Measurements from ENCODE around the gene DOK5. TPM values are rescaled to one million over a fixed set of nuclear protein-coding genes. Genes with fewer than 3 reads are reported as not detected.

The DOK5 gene
- total and polyA plus RNA-seq, 2 of the 4 experiments (the other 2 are of a cell fraction): 2.8 to 3.9 TPM

- dilution Hi-C loops (cut with HindIII; ENCODE audit: low sequenced_read_pairs, unreplicated experiment): no loop called here
- H3K23ac ChIP-seq (ENCODE audit: low read depth, low read length): no peak overlapping the region
- POLR2A ChIA-PET (ENCODE audit: unreplicated experiment): no interaction called here
- H3K4me3 ChIP-seq (ENCODE audit: insufficient read depth, low read depth, low read length): no peak overlapping the region
- intact Hi-C loops (cut with micrococcal nuclease): no loop called here
- ATAC-seq (ENCODE audit: low read depth): no peak
- H3K36me3 ChIP-seq (ENCODE audit: control insufficient read depth, insufficient read depth, low read length): no peaks in the 10 kb centered on the region
- no CpG with 5 or more reads among the region's 1 CpG for WGBS, 2 experiments (ENCODE audit: extremely low coverage in 2 of 2, insufficient read length in 1 of 2)
- no peak overlapping the region for H3K4me2 ChIP-seq (ENCODE audit: low read depth, low read length)
- CTCF ChIA-PET: no interaction called here
- no peak overlapping the region for H3K56ac ChIP-seq (ENCODE audit: extremely low read depth, insufficient read depth, low read length)
- H3K14ac ChIP-seq (replicated peaks; ENCODE audit: low read depth, low read length): no peak overlapping the region
- no peaks in the 10 kb centered on the region for H3K9me3 ChIP-seq (ENCODE audit: control insufficient read depth, insufficient read depth, low read length)
- no peak overlapping the region for H4K91ac ChIP-seq (ENCODE audit: insufficient read depth, low read depth, low read length)
- no peak overlapping the region for H2BK15ac ChIP-seq (ENCODE audit: low read depth, low read length)
- H3K4me1 ChIP-seq (ENCODE audit: control insufficient read depth, insufficient read depth, low read length): no peaks in the 10 kb centered on the region
- H4K5ac ChIP-seq (ENCODE audit: low read depth, low read length): no peak overlapping the region
- no peak overlapping the region for H2BK120ac ChIP-seq (ENCODE audit: low read depth, low read length)
- H3K9ac ChIP-seq (ENCODE audit: low read depth, low read length): no peak overlapping the region
- H4K20me1 ChIP-seq (ENCODE audit: insufficient read depth, low read length): no peaks in the 10 kb centered on the region
- no peak overlapping the region for H3K4ac ChIP-seq (ENCODE audit: low read depth, low read length)
- H2BK5ac ChIP-seq (ENCODE audit: low read depth, low read length, poor library complexity, severe bottlenecking): no peak overlapping the region
- H3K9me1 ChIP-seq (ENCODE audit: insufficient read depth, low read length): no peaks in the 10 kb centered on the region
- TF ChIP-seq CTCF (conservative IDR thresholded peaks at IDR 0.05; ENCODE audit: low read depth, low read length): no peak
- TF ChIP-seq ELK1 (IDR thresholded peaks at IDR 0.05; ENCODE audit: borderline replicate concordance, low read depth, low read length): no peak
- no peak for TF ChIP-seq NFE2L2 (IDR thresholded peaks at IDR 0.05; ENCODE audit: low read depth, low read length)
- no peak for TF ChIP-seq MAFK (IDR thresholded peaks at IDR 0.05; ENCODE audit: low read depth, low read length)
- no peak for TF ChIP-seq BHLHE40 (IDR thresholded peaks at IDR 0.05; ENCODE audit: low read depth, low read length)
- no peak for TF ChIP-seq MAZ (IDR thresholded peaks at IDR 0.05; ENCODE audit: borderline replicate concordance, low read depth, low read length)
- no peak for TF ChIP-seq SMC3 (IDR thresholded peaks at IDR 0.05; ENCODE audit: low read depth, low read length)
- no peak for TF ChIP-seq FOS (IDR thresholded peaks at IDR 0.05; ENCODE audit: low read depth, low read length)
- H4K8ac ChIP-seq (ENCODE audit: low read depth in 2 of 2, low read length in 2 of 2): no peak overlapping the region
- H2AFZ ChIP-seq (replicated peaks; ENCODE audit: low read length, poor library complexity): no peak overlapping the region
- in situ Hi-C loops (cut with MboI; ENCODE audit: low sequenced_read_pairs): no loop called here
- no peak overlapping the region for H2AK5ac ChIP-seq (ENCODE audit: low read depth, low read length)
- no peaks in the 10 kb centered on the region for H3K79me1 ChIP-seq (ENCODE audit: low read depth in 1 of 2, low read length in 2 of 2)
- H3K27me3 ChIP-seq (ENCODE audit: control insufficient read depth, insufficient read depth, low read length): no peaks in the 10 kb centered on the region
- H2AK9ac ChIP-seq (replicated peaks; ENCODE audit: low read depth, low read length, poor library complexity): no peak overlapping the region
- no peak overlapping the region for H2BK20ac ChIP-seq (ENCODE audit: low read depth, low read length)
- H3K27ac ChIP-seq (ENCODE audit: insufficient read depth, low read length): no peak overlapping the region
- no peak for DNase-seq
- no peak overlapping the region for H3K18ac ChIP-seq (ENCODE audit: low read depth, low read length)
- BruUV-seq (replicated peaks): no TSS peak
Observed at GRCh38 chr20:54464003-54464402, 11.4 kb upstream of the DOK5 start.
